GM21576 (cell line): ENCODE data around the gene STAT5A.
A peak's percentile ranks its signal among the peaks of the same experiment; 100 is the strongest.

Experiments used
- ATAC-seq: cut with Tn5 transposase; IDR thresholded peaks from one replicate; pipeline ENCODE4 v1.9.1; 2021; ENCODE audit warnings: mild to moderate bottlenecking, moderate library complexity; ENCODE audit not compliant: unreplicated experiment

STAT5A gene

GRCh38 chr17:42266918-42267766 lies 21.2 kb upstream of the STAT5A start:
- no peak for ATAC-seq

DNA sequence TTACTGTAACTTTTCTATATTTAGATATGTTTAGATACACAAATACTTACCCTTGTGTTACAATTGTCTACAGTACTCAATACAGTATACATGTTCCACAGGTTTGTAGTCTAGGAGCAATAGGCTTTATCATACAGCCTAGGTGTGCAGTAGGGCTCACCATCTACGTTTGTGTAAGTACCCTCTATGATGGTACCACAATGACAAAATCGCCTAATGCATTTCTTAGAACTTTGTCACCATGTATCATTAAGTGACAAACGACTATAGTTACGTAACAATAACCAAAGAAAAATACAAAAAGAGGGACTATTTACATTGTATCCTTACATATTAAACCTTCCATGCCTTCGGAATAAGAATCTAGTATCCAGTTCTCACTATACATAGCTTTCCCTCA lies 20.1 kb upstream of the STAT5A start:
- no peak for ATAC-seq

DNA sequence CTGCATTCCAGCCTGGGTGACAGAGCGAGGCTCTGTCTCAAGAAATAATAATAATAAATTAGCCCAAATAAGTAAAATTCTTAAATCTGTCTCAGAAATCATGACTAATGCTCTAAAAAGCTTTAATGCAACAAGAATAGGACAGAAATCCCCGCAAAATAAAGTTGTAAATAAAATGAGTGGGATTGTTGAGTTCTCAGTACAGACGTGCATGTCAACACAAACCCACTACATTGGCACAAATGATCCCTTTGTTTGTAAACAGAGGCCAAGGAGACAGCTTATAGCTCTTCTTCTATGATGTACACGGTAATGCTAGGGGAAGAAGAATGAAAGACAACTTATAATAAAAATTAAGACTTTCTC lies 18.1 kb upstream of the STAT5A start:
- no peak for ATAC-seq

DNA sequence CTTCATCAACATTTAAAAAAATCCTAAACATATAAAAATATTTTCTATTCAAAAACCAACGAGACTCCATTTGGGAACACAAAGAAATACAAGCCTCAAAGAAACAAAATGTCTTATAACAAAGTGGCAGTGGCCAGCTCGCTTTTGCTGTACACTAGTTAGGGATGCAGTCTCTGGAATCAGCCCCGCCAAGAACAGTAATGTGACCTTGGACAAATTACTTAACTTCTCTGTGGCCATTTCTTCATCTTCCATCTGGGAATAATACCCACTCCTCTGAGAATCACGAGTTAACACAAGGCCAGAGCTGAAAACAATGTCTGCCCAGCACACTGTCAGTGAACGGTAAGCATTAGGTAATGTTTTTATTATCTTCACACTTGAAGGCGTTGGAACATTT lies 17.7 kb upstream of the STAT5A start:
- ATAC-seq, result no peak

- ATAC-seq, result no peak
These were observed 17.1 kb upstream of the STAT5A start for GRCh38 chr17:42271006-42271778.

GRCh38 chr17:42271779-42272035 lies 16.6 kb upstream of the STAT5A start:
- ATAC-seq, result no peak

DNA sequence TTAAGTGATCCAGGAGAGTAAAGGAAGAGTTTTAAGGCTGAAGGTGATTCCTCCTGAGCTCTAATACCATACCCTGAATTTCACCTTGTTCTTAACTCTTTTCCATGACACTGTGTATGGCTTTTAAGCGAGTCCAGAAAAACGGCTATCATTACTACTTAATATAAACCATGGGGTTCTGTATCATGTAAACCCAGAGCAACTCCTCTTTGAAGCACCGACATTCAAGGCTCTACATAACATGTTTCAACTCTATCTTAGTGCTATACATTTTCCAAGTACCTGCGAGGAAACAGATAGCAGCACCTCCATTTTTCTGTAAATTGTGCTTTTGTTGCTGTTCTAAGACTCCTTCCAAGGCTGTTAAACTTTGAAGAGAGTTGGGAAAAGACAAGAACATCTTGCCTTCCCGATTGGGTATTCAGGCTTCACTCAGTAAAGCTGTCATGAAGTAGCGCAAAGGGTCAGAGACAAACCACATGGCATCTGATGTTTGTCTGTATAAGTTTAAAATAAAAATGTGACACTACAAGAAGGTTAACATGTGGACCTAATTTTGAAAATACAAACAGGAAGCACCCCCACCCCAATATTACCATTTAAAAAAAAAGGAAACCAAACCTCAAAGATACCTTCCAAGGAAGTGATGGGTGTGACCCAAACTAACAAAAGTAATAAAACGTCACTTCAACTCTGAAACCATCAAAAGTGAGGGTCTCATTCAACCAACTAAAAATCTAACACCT lies 16.0 kb upstream of the STAT5A start:
- ATAC-seq, result no peak

DNA sequence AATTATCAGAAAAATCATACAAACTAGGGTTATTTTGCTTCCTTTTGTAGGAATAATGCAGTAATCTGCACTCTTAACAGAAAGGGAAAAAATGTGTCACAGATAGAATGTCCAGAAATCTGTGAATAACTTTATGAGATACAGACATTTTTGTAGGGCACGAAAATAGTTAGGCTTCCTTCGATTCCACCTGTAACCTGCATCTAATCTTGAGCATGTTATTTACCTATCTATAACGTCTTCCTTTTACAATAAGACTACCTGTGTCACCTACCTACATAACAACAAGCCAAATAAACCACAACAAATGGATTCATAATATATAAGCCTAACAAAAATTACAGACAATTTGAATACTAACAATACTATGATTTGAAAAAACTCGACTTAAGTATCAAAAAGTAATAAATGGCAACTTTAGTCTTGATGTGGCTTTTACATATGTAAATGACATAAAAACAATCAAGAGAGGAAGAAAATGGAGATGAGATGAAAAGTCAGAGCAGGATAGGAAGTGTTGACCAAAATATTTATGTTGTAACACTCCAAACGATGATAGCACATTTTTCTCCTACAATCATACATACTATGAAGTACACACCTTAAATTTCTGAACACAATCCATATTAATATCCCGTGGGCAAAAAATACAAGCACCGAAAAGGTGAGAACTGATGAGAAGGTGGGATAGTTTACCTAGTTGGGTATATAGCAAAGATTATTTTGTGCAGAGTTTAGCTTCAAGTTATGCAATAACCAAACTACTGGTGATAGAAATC lies 14.6 kb upstream of the STAT5A start:
- ATAC-seq, result no peak

DNA sequence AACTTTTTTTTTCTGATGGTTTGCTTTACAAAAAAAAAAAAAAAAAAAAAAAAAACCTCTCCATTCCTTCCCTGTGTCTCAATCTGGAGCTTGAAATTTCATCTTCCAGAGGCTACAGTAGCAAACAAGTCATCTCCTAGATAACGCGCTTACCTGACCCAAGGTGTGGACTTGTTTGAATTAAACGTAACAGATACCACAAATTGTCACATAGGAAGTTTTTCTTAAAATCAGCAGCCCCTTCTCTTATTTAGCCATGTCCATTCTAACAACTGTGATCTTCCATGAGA lies 14.1 kb upstream of the STAT5A start:
- no peak for ATAC-seq

DNA sequence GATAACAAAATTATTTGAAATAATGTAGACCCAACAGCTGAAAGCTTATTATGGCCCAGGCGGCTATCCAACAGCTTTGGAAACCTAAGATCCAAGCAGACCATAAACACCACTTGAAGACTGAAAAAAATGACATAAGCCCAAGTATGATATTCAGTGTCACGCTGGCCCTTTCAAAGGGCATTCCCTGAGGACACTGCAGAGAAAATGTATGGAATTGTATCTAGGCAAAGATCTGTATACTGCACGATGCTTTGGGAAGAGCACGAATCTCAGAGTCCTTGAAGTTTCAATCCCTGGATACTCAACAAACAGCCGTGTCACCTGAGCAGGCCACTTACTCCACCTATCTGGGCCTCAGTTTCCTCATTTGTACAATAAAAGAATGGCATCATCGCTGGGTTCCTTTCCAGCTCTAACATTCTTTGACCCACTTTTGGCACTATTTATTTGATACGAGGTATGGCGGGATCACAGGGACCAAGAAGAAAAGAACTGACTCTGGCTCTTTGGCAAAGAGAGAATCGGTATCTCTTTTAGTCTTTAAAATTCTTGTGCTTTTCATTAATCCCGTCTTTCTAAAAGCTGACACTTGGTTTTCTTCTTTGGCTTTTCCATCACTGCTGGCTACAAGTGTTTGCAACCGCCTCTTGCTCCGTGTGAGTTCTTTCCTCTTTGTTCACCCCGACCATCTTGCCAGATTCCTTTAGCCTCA lies 13.3 kb upstream of the STAT5A start:
- ATAC-seq, result no peak

- peak; percentile 28 for ATAC-seq
These were observed 12.6 kb upstream of the STAT5A start for GRCh38 chr17:42275527-42276358.

GRCh38 chr17:42276359-42276608 lies 12.0 kb upstream of the STAT5A start, which contains the start of gene STAT5B:
STAT5B (minus strand) TSS chr17:42276391; CDS start chr17:42232127, 44,264 bp downstream.
- peak; percentile 47 for ATAC-seq

DNA sequence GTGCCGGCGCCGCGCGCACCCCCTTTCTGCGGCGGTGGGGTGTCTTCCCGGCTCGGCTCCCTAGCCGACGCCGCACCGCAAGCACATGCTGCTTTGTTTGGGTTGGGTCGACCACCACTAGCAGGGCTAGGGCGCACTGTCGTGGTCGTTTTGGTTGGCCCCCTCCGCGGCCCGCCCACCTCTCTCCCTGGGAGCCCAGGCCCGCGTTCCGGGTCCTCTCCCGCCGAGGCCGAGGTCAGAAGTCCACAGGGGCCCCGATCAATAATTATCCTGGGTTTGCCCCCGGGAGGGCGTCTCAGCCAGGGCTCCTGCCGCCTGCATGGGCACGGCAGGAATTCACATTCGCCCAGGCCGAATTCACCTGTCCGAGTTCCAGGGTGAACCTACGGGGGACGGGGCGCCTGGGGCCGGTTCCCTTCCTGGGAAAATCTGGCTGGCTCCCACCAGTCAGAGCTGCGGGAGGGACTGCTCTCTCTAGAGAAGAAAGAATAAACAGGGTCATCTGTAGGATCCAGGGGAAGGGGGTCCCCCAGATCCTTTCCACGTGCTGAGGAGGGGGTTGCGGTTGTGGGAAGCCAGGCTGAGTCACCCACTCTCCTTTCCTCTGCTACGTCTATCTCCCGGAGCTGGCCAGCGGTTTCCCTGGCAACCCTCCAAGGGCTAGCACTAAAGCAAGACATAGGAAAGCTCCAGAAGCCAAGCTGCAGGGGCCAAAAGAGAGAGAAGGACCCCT lies 11.5 kb upstream of the STAT5A start:
- peak; percentile 6 for ATAC-seq

DNA sequence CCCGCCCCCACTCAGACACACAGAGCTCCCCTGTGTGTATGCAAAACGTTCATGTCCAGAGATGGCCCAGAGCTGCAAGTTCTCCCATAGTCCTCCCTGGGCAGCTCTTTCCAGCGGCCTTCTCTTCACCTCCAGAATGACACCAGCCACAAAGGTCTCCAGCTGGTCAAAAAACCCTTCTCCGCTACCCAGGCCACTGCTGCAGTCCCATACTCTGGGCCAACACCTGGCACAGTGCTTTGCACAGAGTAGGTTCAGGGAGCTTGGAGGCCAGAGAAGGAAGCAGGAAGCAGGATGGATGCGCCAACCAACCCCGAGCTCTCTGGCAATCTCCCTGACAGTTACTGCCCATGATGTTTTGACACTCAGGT lies 11.0 kb upstream of the STAT5A start:
- no peak for ATAC-seq

- ATAC-seq, result no peak
These were observed 8.3 kb upstream of the STAT5A start for GRCh38 chr17:42279776-42280630.

DNA sequence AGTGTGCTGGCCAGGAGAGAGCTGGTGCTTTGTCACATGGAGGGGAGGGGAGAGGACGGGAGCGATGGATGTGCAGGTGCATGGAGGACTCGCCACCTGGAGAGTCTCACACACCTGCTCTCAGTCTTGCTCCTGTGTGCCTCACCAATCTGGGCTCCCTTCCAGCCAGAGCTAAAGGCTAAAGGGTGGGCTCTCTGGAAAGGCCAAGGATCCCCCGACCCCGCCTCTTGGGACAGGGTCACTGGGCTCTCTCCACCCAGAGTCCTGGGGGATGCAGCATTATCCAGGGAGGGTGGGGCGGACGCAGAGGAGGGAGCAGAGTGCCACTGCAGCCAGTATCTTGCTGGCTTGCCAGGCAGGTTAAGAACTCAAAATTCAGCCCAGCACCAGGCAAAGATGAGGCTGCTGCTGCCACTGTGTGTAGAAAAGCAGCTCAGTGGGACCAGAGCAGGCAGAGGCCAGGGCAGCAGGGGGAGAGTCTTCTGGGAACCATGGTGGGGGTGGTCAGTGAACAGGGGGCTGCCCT lies 6.7 kb upstream of the STAT5A start:
- no peak for ATAC-seq

GRCh38 chr17:42282478-42283080 lies 5.7 kb upstream of the STAT5A start:
- ATAC-seq, result no peak
